CD4-positive, alpha-beta T cell (primary cell): ENCODE data around the gene IL7R. TPM values are rescaled to one million over a fixed set of nuclear protein-coding genes. Genes with fewer than 3 reads are reported as not detected.

Experiments
- ATAC-seq: fragments of 200-7000 bp; cut with Tn5 transposase; one replicate; pipeline ENCODE4 v1.10.0; 2022; ENCODE audit warnings: mild to moderate bottlenecking; ENCODE audit not compliant: poor library complexity
- CTCF ChIA-PET: fragments of 350-600 bp; sonication (Branson Sonifier 250); formaldehyde crosslinking; loops from one replicate; lab custom pipeline; 2021; ENCODE audit warnings: antibody characterized with exemption, inconsistent platforms; lab: Charles Lee
- POLR2A ChIA-PET: fragments of 350-600 bp; sonication (Branson Sonifier 250); formaldehyde crosslinking; loops from one replicate; lab custom pipeline; 2021; ENCODE audit warnings: antibody characterized with exemption, inconsistent platforms; lab: Charles Lee
- DNase-seq, 14 experiments: peaks; one replicate each; pipeline ENCODE4 v3.0.0-alpha.2; 2013 to 2020; ENCODE audit warnings: mixed read lengths in 2 of 14
- H3K27ac ChIP-seq, 2 donors: one replicate each; pipeline versions ENCODE4 v1.5.1 to v1.7.0; 2013; ENCODE audit warnings: low read length in 2 of 2, low read depth in 1 of 2, mild to moderate bottlenecking in 1 of 2
- H3K27me3 ChIP-seq, 2 experiments: 1 replicate in 1 of 2; 2 replicates in 1 of 2; pipeline versions ENCODE4 v1.6.1 to v1.7.0; 2013; ENCODE audit warnings: low read length in 2 of 2, control low read depth in 1 of 2, mild to moderate bottlenecking in 1 of 2, moderate library complexity in 1 of 2; ENCODE audit not compliant: insufficient read depth in 2 of 2, control insufficient read depth in 1 of 2
- H3K36me3 ChIP-seq: one replicate; pipeline ENCODE4 v1.6.1; 2013; ENCODE audit warnings: low read length, control low read depth; ENCODE audit not compliant: insufficient read depth
- H3K4me1 ChIP-seq: one replicate; pipeline ENCODE4 v1.6.1; 2013; ENCODE audit warnings: low read length, control low read depth; ENCODE audit not compliant: insufficient read depth
- H3K4me3 ChIP-seq: one replicate; pipeline ENCODE4 v1.5.1; 2013; ENCODE audit warnings: mild to moderate bottlenecking, low read length, moderate library complexity
- H3K9me3 ChIP-seq, 2 experiments: 1 replicate in 1 of 2; 2 replicates in 1 of 2; pipeline versions ENCODE4 v1.6.1 to v1.7.0; 2013; ENCODE audit warnings: low read length in 2 of 2, mild to moderate bottlenecking in 2 of 2, control low read depth in 1 of 2, moderate library complexity in 1 of 2; ENCODE audit not compliant: control insufficient read depth in 1 of 2, insufficient read depth in 1 of 2
- H3K27ac Mint-ChIP-seq: one replicate; pipeline ENCODE4 v1.8.0; 2020; ENCODE audit warnings: mixed read lengths
- H3K27me3 Mint-ChIP-seq: one replicate; pipeline ENCODE4 v1.8.0; 2021; ENCODE audit warnings: mixed read lengths
- H3K36me3 Mint-ChIP-seq: one replicate; pipeline ENCODE4 v1.8.0; 2021; ENCODE audit warnings: low read depth, mixed read lengths
- H3K4me1 Mint-ChIP-seq: one replicate; pipeline ENCODE4 v1.8.0; 2021; ENCODE audit warnings: low read depth, mixed read lengths
- H3K4me3 Mint-ChIP-seq: one replicate; pipeline ENCODE4 v1.8.0; 2020; ENCODE audit warnings: mild to moderate bottlenecking, mixed read lengths
- H3K9me3 Mint-ChIP-seq: one replicate; pipeline ENCODE4 v1.8.0; 2020; ENCODE audit warnings: mixed read lengths
- CTCF ChIP-seq: fragments of 200-600 bp; IDR thresholded peaks from one replicate; pipeline ENCODE4 v1.8.0; 2022; ENCODE audit warnings: antibody characterized with exemption, mild to moderate bottlenecking
- intact Hi-C, 2 experiments: fragments of 100-400 bp; cut with DNase I in 1 of 2; cut with micrococcal nuclease in 1 of 2; formaldehyde crosslinking; loops; one replicate each; pipeline versions ENCODE4 v1.15.1 to v1.9.0; 2023 to 2025; cut with DNase I, micrococcal nuclease
- total RNA-seq, 174 experiments: library from RNA in 2 of 174; stranded (reverse) in 2 of 174; gene quantifications; one replicate each; pipeline ENCODE4 v1.2.3 and lab custom pipeline; 2021 to 2026

Gene IL7R
- total RNA-seq, 2 experiments from 2014 or later, result 623 to 638 TPM

DNA sequence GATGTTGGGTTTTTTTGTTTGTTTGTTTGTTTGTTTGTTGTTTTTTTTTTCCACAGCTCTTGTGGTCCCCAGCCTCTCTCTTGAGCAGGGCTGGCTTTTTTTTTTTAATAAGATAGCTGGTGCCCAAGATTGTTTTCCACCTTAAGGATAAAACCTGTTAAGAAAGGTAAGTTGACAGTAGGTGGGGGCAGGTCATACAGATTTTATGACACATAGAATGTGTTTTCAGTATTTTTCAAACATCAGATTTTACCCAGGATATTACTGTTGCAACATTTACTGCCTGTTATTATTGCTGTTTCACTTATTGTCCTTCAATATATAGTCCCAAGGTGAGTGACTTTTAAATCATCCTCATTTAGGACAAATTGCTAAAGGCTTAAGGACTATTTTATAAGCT, 3.9 kb upstream of the IL7R start:
- CTCF ChIA-PET, result interaction anchor here (1.4 to 3.8 kb wide), 6 partner anchors 12 to 76 kb away, joined by 4 to 19 read pairs (median 10); no protein-coding TSS in a partner anchor
- Histone ChIP-seq H3K36me3 (peaks cover under 1% of the 10 kb centered on the region), H3K27me3 (no peaks in the 10 kb centered on the region), H3K4me1 (peaks cover 50% of the 10 kb centered on the region), H3K27ac (peak overlapping the region; percentile 97 to 98), H3K4me3 (peak overlapping the region; percentile 88), H3K9me3 (peaks cover 0 to 2% of the 10 kb centered on the region in 2 experiments)
- Mint-ChIP-seq H3K36me3 (peaks cover 36% of the 10 kb centered on the region), H3K4me3 (peak overlapping the region; percentile 80), H3K27me3 (no peaks in the 10 kb centered on the region), H3K9me3 (no peaks in the 10 kb centered on the region), H3K4me1 (peaks cover 85% of the 10 kb centered on the region), H3K27ac (peak overlapping the region; percentile 99)
- POLR2A ChIA-PET, result interaction anchor here (0.6 to 15.7 kb wide), 15 partner anchors 11 to 202 kb away, joined by 3 to 576 read pairs (median 17); no protein-coding TSS in a partner anchor
- ATAC-seq (no peak), DNase-seq (no peak)
- intact Hi-C loops, result loop anchor here in 1 of 2 experiments (5.0 kb wide), 1 partner anchor 35 kb away; no protein-coding TSS in a partner anchor
- TF ChIP-seq CTCF, result no peak

DNA sequence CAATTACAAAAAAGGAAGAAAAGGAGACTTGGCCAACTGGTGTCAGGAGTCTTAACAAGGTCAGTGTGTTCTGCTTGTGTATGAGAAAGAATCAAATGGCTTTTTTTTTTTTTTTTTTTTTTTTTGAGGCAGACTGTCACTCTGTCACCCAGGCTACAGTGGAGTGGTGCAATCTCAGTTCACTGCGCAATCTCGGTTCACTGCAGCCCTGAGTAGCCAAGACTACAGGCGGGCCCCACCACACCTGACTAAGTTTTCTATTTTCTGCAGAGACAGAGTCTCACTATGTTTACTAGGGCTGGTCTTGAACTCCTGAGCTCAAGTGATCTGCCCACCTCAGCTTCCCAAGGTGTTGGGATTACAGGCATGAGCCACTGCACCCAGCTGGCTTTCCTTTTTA, 3.1 kb upstream of the IL7R start:
- Histone ChIP-seq H3K4me3 (peak overlapping the region; percentile 88), H3K4me1 (peaks cover 50% of the 10 kb centered on the region), H3K27me3 (no peaks in the 10 kb centered on the region), H3K36me3 (peaks cover 9% of the 10 kb centered on the region), H3K27ac (peak overlapping the region; percentile 97 to 98), H3K9me3 (no peaks in the 10 kb centered on the region)
- H3K4me3 Mint-ChIP-seq, result peak overlapping the region; percentile 80
- CTCF ChIA-PET, result interaction anchor here (1.0 to 3.8 kb wide), 10 partner anchors 9 to 202 kb away, joined by 3 to 19 read pairs (median 6); no protein-coding TSS in a partner anchor
- ATAC-seq (peak; percentile 59), DNase-seq (peak; percentile 61 to 92 (median 72))
- H3K27ac Mint-ChIP-seq, result peak overlapping the region; percentile 99
- H3K4me1 Mint-ChIP-seq, result peaks cover 79% of the 10 kb centered on the region
- no peak for TF ChIP-seq CTCF
- peaks cover 38% of the 10 kb centered on the region for H3K36me3 Mint-ChIP-seq
- H3K27me3 Mint-ChIP-seq, result no peaks in the 10 kb centered on the region
- no peaks in the 10 kb centered on the region for H3K9me3 Mint-ChIP-seq
- POLR2A ChIA-PET, result interaction anchor here (0.7 to 15.7 kb wide), 38 partner anchors 8 to 1023 kb away, joined by 3 to 576 read pairs (median 9); partner anchors contain the start of genes BRIX1, NADK2, NIPBL and RAD1
- intact Hi-C loops, result loop anchor here (1.0 to 5.0 kb wide), 5 partner anchors 23 to 183 kb away; no protein-coding TSS in a partner anchor

DNA sequence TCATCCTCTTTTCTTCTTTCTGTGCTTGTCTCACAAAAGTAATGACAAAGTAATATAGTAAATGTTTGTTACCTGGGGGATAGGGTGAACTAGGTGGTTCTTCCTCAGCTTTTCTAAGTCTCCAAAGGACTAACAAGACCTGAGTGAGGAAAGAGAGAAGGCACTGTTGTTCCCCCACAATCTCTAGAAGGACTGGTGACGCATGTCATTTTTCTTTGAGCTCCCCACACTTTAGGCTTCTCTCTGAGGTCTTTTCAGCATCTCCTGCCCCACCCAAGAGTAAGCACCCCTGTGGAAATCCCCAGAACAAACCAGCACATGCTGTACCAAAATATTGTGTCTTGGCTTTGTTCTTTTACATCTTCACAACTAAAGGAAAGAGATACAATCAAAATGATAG, 2.4 kb upstream of the IL7R start:
- peaks cover 44% of the 10 kb centered on the region for H3K36me3 Mint-ChIP-seq
- POLR2A ChIA-PET, result interaction anchor here (0.7 to 15.7 kb wide), 39 partner anchors 8 to 1023 kb away, joined by 3 to 576 read pairs (median 8); partner anchors contain the start of genes BRIX1, NADK2, NIPBL and RAD1
- H3K36me3 ChIP-seq, result peaks cover 15% of the 10 kb centered on the region
- no peak for TF ChIP-seq CTCF
- H3K4me3 ChIP-seq, result peak overlapping the region; percentile 88
- no peaks in the 10 kb centered on the region for H3K9me3 Mint-ChIP-seq
- peak overlapping the region; percentile 97 to 98 for H3K27ac ChIP-seq
- H3K4me1 Mint-ChIP-seq, result peaks cover 76% of the 10 kb centered on the region
- intact Hi-C loops, result loop anchor here (1.0 to 5.0 kb wide), 5 partner anchors 24 to 183 kb away; no protein-coding TSS in a partner anchor
- no peaks in the 10 kb centered on the region for H3K9me3 ChIP-seq
- H3K4me1 ChIP-seq, result peaks cover 50% of the 10 kb centered on the region
- H3K27me3 ChIP-seq, result no peaks in the 10 kb centered on the region
- CTCF ChIA-PET, result interaction anchor here (0.7 to 3.8 kb wide), 10 partner anchors 8 to 203 kb away, joined by 3 to 19 read pairs (median 6); no protein-coding TSS in a partner anchor
- H3K4me3 Mint-ChIP-seq, result peak overlapping the region; percentile 80
- peak; percentile 51 to 96 (median 68) for DNase-seq
- no peaks in the 10 kb centered on the region for H3K27me3 Mint-ChIP-seq
- ATAC-seq, result peak; percentile 66
- H3K27ac Mint-ChIP-seq, result peak overlapping the region; percentile 99
